HG02623 (cell line): ENCODE results near the gene CADPS.

ENCODE experiments used
- ATAC-seq: cut with Tn5 transposase; IDR thresholded peaks from one replicate; pipeline ENCODE4 v1.9.1; 2021; ENCODE audit warnings: moderate library complexity; ENCODE audit not compliant: unreplicated experiment

The CADPS gene

DNA sequence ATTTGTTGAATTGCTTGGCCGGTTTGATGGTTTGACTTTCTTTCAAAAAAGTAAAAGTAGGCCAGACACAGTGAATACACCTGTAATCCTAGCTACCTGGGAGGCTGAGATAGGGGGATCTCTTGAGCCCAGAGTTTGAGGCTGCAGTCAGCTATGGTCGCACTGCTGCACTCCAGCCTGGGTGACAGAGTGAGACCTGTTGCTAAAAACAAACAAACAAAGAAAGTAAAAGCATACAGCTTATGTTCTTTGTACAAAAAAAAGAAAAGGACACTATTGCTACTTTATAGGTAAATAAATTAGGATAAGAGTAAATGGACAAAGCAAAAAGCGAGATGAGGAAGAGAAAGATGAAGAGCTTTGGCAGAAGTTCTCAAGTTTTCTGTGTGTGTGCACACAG, 488.0 kb downstream of the CADPS start:
- ATAC-seq: no peak

DNA sequence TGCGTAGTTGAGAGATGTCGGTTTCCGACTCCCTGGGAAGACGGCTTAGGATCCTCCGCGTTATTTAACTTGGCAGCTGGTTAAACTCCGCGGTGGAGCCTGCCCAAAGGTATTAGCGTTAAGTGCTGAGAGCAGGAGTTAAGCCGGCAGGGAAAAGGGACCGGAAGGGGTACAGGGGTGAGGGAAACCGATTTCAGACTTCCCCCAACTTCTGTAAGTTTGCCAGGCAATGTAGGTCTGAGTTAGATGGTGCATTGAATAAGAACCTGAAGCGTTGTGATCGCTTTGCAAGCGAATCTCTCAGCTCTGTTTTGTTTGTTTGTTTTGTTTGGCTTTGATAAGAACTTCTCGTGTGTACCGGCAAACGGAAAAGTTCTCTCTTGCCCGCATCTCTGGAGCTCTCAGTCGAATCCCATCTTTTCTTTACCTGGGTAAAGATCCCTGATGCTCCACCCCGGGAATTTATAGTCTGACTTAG, 495.9 kb downstream of the CADPS start:
- ATAC-seq: no peak

DNA sequence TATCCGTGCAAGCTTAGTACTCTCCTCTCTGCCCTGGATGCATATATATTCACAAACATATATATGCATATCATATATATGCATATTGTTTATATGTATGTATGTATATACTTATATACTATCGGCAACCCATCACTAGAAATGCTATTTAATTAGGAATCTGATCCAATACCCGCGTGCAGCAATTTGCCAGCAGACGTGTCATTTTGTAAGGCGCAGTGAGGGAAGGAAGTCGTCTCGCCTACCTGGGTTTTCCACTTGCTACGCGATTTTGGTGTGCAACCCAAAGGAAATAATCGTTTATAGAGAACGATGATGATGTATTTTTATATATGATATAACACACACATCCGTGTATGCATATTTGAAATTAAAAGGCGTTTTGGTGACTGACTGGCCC, 496.3 kb downstream of the CADPS start:
- ATAC-seq: no peak

DNA sequence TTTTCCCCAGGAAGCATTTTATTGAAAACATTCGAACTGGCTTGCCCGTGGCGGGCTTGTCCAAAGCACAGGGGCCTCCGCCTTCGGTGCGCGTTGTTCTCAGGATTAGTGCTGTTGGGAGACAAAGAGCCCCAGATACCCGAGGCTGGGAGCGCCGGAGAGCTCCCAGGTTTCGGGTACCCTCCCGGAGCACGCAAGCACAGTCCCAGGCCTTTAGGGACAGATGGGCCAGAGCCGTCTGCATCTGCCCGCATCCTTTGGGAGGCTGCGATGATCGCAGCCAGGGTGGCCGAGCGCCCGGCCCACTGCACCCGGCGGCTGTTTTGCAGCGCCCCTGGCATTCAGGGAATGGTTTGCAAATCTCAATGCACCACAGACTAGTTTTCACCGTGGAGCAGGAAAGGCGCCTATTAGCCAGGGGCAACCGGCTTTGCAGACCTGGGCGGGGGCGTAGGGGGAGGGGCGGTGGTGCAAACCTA, 496.9 kb downstream of the CADPS start:
- ATAC-seq: no peak

DNA sequence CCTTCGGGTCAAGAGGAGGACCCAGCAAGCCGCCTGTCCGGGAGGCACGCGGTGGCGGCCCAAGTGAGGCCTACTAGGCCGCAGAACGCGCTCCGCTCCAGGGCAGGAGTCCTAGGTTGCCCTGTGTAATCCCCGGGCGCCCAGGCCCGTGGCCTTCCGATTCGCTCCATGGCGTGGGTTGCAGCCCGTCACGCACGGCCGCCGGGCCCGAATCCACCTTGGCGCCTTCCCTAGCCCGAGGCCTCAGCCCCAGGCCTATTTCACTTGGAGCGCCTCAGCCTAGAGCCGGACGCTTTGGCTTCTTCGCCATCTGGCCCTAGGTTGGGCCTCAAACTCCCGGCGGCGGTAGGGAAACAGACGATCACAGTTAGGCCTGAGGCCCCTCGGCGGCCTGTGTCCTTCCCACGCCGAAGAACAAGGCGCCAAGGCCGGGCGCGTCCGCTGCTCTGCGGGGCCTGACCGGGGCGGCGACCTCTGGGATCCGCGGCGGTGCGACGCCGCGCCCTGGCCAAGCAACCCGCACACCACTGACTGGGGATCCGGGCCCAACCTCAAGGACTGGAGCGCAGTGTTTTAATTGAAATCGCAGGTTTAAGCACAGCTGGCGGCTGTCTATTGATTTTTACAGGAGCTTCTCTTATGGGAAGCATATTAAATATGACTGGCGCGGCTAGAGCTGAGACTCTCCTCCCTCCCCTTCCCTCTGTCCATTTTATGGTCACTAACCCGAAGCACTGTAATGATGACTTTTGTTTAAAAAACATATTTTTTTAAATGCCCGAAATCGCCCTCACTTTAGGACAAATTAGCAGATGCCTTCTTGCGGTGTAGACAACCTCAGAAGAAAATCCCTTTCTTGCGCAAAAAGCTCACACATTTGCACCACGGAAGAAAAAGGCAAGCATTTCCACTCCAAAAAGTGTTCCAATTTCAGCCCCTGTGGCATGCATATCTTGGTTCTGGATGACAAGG, 498.0 kb downstream of the CADPS start:
- no peak for ATAC-seq

DNA sequence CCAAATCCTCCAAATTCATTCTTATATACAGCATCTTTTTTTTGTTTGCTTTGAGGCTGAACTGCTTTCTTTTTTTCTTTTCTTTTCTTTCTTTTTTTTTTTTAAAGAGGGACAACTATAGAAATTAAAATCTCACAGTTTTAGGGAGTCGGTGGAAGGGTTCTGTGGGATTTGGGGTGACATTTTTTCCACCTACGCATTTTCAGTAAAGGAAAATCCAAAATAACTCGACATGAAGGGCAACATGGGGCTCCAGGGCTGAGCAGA, 498.8 kb downstream of the CADPS start:
- no peak for ATAC-seq

DNA sequence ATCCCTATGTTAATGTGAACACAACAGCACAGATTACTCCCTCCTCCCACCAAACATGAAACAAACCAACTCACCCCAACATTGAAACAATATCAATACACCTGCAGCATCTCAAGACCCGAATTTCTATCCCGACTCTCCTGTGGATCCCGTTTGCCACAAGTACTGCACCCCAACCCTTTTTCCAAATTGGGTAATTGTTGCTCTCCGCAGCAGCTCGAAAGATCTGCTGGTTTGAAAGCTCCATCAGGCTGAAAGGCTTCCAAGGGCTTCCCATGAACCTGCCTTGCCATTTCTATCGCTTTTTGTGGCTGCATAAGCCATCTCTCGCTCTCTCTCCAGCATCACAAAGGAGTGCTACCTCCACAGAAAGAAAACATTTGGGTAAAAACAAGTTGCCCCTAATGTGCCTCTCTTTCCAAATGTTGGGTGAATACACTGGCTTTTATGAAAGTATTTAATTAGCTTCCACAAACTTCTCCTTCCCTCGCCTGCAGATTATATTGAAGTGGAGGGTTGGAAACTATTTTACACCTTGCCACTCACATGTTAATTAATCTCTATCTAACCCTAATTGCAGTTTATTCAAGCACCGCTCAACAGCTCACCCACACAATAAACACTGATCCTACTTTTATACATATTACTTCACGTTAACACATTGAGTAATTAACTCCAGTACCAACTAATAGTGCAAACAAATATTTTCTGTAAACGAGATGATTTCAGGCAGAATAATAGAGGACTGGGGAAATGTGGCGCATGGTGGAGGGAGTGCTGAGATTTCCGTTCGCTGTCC, 499.4 kb downstream of the CADPS start:
- ATAC-seq: no peak

DNA sequence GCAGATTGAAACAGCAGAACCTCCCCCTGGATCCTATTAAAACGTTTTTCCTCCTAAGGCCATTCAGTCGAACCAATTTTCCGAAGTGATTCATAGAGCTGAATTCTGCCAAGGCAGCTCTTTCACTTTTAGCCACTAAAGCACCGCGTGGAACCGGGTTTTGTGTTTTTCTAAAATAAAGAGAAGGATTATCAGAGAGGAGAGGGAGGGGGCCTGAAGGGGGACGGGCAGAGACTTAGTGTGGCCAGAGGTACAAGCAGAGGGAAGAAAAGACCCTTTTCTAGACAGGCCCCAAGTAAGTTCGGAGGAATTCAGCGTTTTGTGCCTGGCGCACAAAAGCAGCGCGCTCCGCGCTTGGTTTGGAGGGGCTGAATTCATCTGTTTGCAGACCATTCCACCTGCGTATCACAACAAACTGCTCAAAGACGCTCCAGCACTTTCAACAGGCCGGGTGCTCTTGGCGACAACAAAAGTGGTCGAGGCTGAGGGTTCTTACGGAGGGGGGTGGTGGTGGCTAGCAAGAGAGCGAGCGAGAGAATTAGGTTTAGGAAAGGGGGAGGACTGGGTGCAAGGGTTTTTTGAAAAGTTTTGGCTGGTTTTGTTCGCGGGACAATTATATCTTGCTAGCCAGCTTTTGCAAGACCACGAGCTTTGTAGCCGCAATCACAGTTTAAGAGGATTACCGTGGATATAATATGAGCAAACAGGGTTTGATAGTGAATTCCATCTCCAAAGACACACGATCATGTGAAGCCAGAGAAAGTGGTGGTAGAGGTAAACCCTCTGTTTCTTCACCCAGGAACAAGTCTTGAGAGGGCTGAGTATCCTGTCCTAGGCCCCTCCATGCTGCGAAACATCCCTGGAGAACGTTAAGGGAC, 500.6 kb downstream of the CADPS start:
- ATAC-seq: no peak

DNA sequence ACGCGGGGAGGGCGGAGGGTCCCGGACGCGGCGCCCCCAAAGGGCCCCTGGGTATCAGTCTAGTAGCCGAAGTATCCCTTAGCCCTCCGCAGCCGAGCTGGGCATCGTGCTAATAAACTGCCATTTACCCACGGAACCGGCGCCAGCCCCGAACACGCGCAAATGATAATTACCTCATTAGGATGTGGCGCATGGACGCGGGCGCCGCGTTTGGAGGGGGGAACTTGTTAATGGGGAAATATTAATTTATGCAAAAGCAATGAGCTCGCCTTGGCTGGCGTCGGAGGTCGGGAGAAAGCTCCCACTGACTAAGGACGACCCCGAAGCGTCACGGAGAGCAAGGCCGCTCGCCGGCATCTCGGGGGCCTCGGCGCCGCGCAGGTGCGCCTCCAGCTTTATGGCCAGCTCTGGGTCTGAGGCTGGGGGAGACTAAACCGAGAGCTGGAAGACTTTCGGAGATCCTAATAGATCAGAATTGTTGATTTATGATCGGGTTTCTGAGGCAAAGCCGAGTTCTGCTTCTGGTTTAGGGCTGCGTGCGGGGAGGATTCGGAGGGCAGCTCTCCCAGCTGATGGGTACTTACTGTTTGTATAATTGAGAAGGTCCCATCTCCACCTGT, 501.4 kb downstream of the CADPS start:
- no peak for ATAC-seq

DNA sequence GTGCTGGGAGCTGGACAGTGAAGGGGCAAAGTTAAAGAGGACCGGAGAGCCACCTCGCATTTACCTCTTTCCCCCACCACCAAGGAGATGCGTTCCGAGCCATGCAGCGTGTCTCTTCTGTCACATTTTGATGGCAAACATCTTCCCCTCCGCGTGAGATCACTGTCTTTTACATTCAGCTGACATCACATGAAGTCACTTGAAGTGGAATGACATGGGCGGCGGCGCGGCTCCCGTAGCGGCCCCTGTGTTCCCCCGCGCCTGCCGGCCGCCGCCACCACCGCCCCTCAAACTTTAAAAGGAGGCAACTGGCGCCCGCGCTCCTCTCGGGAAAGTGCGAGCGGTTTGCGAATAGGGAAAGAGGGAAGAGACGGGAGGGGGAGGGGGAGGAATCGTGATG, 502.0 kb downstream of the CADPS start, which contains the start of gene FEZF2:
FEZF2 (minus strand) TSS at position 336 of the 400 bp plus-strand sequence. CDS start 682 bp downstream, outside the sequence.
- no peak for ATAC-seq

DNA sequence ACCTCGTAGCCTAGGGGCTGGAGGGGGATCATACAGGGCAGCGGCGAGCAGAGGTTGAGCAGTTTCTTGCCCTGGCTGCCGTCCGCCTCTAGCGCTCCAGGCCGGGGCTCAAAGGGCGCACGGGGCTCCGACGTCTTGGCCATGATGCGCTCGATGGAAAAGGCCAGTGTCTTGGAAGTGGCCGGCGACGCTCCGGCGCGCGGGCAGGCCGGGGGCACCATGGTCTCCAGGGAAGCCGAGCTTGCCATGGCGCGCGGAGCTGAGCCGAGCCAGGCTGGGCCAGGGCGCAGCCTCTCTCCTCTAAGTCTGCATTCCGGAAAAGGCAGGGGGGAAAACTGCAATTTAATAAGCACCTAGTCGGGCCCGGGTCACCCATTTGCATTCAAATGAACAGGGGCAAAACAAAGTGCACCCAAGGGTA, 502.6 kb downstream of the CADPS start:
- no peak for ATAC-seq

DNA sequence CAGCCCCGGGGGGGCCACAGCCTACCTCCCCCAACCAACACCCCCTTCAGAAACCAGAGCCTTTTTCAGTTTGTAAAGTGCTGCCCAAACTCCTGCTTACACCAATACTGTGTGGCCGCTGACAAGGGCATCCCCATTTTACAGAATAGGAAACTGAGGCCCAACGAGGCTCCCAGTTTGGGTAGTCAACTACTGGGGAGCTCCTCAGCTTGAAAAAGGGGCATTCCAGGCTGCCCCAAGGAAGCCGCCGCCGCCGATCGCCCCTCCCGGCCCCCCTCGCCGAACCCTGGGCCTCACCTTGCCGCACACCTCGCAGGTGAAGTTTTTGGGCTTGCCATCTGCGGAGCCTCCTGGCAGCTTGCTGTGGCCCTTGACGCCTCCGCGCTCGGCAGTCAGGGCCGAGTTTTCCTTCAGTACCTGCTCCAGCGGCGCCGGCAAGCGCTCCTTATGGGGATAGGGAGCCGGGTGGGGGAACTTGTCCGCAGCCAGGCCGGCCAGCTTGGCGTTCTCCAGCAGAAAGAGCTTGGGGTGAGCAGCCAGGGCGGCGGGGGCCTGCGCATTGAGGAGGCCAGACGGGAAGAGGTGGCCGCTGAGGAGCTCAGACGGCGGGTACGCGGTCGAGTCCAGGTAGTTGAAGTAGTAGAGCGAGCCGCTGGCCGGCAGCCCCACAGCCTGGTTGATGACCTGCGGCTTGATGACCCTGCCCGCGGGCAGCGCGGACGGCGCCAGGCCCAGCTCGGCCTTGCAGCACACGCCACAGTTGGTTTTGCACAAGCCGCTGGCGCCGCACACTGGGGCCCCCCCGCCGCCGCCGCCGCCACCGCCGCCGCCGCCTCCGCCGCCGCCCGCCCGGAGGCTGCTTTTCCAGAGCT, 503.3 kb downstream of the CADPS start:
- no peak for ATAC-seq

DNA sequence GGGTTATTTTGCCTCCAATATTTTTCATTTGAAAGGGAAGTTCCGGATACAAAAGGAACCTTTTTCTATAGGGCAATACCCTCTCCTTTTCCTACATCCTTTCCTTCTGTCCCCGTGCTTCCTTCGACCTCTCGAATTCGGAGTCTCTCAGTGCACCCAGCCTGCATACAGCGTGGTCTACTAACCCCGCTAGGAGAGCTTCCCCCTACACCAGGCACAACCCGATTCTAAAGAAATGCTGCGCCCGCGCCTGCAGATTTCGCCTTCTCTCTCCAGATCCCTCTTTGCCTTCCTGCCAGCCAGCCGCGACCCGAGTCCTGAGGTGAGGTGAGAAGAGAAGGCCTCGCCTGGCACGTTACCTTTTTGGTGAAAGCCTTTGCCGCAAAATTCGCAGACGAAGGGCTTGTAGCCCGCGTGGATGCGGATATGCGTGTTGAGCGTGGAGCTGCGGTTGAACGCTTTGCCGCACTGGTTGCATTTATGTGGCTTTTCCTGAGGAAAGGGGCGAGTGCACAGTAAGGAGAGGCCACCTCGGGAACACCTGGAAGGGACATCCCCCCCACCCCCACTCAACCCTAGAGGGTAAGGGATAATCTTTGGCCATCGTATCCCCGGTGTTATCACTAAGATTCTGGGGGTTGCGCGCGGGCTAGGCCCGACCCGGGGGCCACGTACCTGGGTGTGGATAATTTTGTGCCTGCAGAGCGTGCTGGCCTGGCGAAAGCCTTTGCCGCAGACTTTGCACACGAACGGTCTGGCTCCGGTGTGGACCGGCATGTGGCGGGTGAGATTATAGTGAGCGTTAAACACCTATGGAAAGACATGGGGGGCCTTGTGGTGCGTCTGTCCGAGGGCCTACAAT, 504.1 kb downstream of the CADPS start:
- no peak for ATAC-seq

DNA sequence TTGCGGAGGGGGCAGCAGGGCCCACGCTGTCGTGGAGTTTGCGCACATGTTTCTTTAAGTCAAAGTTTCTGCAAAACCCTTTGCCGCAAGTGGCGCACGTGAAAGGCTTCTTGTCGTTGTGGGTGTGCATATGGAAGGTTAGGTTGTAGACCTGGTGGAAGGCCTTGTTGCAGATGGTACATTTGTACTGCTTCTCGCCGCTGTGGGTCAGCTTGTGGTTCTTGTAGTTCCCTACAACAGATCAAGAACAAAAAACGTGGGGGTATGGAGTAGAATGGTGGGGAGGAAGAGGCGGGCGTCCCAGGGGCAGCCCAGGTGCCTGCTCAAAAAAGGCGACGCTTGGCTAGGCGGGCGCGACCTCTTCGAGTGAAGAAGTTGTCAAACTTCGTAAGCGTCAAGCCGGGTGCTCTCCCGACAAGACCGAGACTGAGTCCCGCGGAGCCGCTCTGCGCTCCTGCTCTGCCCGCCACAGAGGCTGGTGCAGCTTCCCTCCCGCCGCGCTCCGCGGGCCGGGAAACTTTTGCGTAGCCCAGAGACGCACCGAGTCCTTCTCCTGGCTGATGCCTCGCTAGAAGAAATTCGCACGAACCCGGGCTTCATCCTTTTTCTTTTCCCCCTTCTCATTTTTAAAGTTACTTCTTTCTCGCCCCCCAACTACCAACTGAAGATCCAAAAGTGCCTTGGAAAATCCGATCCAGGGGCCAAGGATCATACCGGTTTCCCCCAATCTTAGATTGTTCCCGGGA, 504.9 kb downstream of the CADPS start:
- ATAC-seq: no peak

DNA sequence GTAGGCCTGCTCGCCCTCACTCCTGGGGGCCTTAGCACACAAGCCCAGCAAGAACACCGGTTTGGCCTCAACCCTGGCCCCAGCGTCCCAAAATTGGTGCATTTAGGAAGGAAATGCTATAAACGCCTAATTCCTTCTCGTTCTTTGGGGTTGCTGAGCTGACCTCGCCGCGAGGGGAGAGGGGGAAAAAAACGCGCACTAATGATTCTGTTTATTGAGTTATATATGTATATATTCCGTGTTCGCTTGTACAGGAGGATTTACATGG, 505.8 kb downstream of the CADPS start:
- no peak for ATAC-seq

DNA sequence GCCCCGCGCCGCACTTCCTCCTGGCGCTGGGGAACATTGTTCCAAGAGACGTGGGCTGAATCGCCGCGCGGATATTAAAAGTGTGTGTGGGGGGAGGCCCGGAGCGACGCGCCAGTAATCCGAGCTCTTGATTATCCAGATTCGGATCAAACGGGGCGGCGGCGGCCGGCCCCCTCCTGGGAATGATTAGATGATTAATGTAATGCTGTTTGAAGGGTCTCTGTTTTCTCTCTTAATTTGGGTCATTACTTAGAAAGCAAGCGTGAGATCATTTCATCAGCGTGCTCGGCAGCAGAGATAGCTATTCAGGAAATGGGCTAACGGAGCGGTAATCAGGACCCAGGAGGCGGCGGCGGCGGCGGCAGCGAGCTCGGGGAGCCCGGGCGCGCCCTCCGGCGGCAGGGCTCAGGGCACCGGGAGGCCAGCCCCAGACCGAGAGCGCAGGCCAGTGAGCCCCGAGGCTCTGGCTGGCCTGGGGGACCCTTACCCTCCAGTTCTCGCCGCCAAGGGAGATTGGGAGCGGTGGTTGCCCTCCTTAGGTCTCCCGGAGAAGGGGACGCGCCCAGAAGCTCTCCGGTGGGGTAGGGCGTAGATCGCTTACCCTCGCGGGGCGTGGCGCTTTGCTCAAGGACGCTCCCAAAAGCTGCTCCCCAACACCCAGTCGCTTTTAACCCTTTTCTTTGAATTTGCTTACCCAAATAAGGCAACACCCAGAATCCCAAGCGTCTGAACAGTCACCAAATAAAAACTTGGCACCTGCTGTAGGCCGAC, 506.3 kb downstream of the CADPS start:
- no peak for ATAC-seq

DNA sequence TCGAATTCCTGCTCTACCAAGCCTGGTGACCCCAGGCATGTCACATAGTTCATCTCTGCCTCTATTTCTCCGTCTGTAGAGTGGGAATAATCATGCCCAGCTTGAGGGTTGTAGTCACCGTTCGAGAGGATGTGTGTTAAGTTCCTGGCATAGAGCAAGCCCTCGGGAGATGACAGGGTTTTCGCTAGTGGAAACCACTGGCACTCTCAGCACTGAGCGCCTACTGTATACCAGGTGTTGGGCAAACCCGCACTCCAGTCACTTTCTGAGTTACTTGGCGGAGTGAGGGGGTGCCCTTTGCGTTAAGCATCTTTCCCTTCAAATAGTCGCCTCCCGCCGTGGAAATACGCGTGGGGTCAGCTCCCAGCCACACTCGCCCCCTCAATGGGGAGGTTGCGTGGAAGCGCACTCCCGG, 506.9 kb downstream of the CADPS start:
- ATAC-seq: no peak
